Activated B cell treated with CpG ODN at 0.5 μM for 24 hours (primary cell): Measurements from ENCODE around the gene CPOX. TPM values are rescaled to one million over a fixed set of nuclear protein-coding genes. Genes with fewer than 3 reads are reported as not detected.
A peak's percentile ranks its signal among the peaks of the same experiment; 100 is the strongest.

ENCODE experiments used
- ATAC-seq: fragments of 200-7000 bp; cut with Tn5 transposase; one replicate; pipeline ENCODE4 v1.10.0; 2021; ENCODE audit warnings: low read depth, mild to moderate bottlenecking, moderate library complexity
- CTCF ChIA-PET: fragments of 350-600 bp; sonication (Branson Sonifier 250); formaldehyde crosslinking; loops from one replicate; lab custom pipeline; 2021; ENCODE audit warnings: antibody characterized with exemption; lab: Charles Lee
- POLR2A ChIA-PET: fragments of 350-600 bp; sonication (Branson Sonifier 250); formaldehyde crosslinking; loops from one replicate; lab custom pipeline; 2021; ENCODE audit warnings: antibody characterized with exemption; lab: Charles Lee
- DNase-seq: peaks from one replicate; pipeline ENCODE4 v3.0.0; 2022
- H3K27ac Mint-ChIP-seq: one replicate; pipeline ENCODE4 v1.8.0; 2020; ENCODE audit warnings: mixed read lengths
- H3K27me3 Mint-ChIP-seq: one replicate; pipeline ENCODE4 v1.8.0; 2021; ENCODE audit warnings: mixed read lengths
- H3K36me3 Mint-ChIP-seq: one replicate; pipeline ENCODE4 v1.8.0; 2021; ENCODE audit warnings: low read depth, mixed read lengths
- H3K4me1 Mint-ChIP-seq: one replicate; pipeline ENCODE4 v1.8.0; 2021; ENCODE audit warnings: mixed read lengths
- H3K4me3 Mint-ChIP-seq: one replicate; pipeline ENCODE4 v1.8.0; 2020; ENCODE audit warnings: mild to moderate bottlenecking, mixed read lengths
- H3K9me3 Mint-ChIP-seq: one replicate; pipeline ENCODE4 v1.8.0; 2020; ENCODE audit warnings: mixed read lengths
- CTCF ChIP-seq: fragments of 200-600 bp; IDR thresholded peaks from one replicate; pipeline ENCODE4 v1.8.0; 2022; ENCODE audit warnings: antibody characterized with exemption, mild to moderate bottlenecking
- intact Hi-C: fragments of 100-400 bp; cut with micrococcal nuclease; formaldehyde crosslinking; loops from one replicate; pipeline ENCODE4 v1.15.1; 2024
- total RNA-seq: library from RNA; stranded (reverse); gene quantifications from 2 replicates; pipeline ENCODE4 v1.2.3, GENCODE V29; 2022

CPOX gene
- total RNA-seq, 1 donor from 2014 or later: 17.5 TPM

- CTCF ChIA-PET: interaction anchor here (1.0 kb wide), 1 partner anchor 15 kb away, joined by 4 read pairs; no protein-coding TSS in a partner anchor
- no peaks in the 10 kb centered on the region for H3K9me3 Mint-ChIP-seq
- ATAC-seq: peak; percentile 40
- no peak for TF ChIP-seq CTCF
- intact Hi-C loops: loop anchor here (1.0 to 5.0 kb wide), 5 partner anchors 16 to 534 kb away; partner anchors contain the start of gene CLDND1
- peak overlapping the region; percentile 74 for H3K27ac Mint-ChIP-seq
- peaks cover 6% of the 10 kb centered on the region for H3K4me1 Mint-ChIP-seq
- peak overlapping the region; percentile 21 for H3K4me3 Mint-ChIP-seq
- POLR2A ChIA-PET: interaction anchor here (1.0 to 1.7 kb wide), 3 partner anchors 16 to 37 kb away, joined by 3 to 6 read pairs (median 4); no protein-coding TSS in a partner anchor
- no peak for DNase-seq
- peaks cover 22% of the 10 kb centered on the region for H3K36me3 Mint-ChIP-seq
- no peaks in the 10 kb centered on the region for H3K27me3 Mint-ChIP-seq
Measured at GRCh38 chr3:98573181-98573728, 20.2 kb downstream of the CPOX start.

- Mint-ChIP-seq H3K27ac (no peak overlapping the region), H3K9me3 (no peaks in the 10 kb centered on the region), H3K27me3 (no peaks in the 10 kb centered on the region), H3K4me3 (no peak overlapping the region), H3K4me1 (peaks cover 27% of the 10 kb centered on the region), H3K36me3 (no peaks in the 10 kb centered on the region)
- TF ChIP-seq CTCF: no peak
- intact Hi-C loops: no loop called here
- DNase-seq (no peak), ATAC-seq (no peak)
- CTCF ChIA-PET: no interaction called here
- POLR2A ChIA-PET: no interaction called here
Measured at GRCh38 chr3:98568402-98568801, 25.0 kb downstream of the CPOX start.

GRCh38 chr3:98567666-98568270, 25.6 kb downstream of the CPOX start:
- no peaks in the 10 kb centered on the region for H3K27me3 Mint-ChIP-seq
- H3K9me3 Mint-ChIP-seq: no peaks in the 10 kb centered on the region
- CTCF ChIA-PET: no interaction called here
- peaks cover 28% of the 10 kb centered on the region for H3K4me1 Mint-ChIP-seq
- no peak overlapping the region for H3K27ac Mint-ChIP-seq
- POLR2A ChIA-PET: no interaction called here
- no peaks in the 10 kb centered on the region for H3K36me3 Mint-ChIP-seq
- ATAC-seq (no peak), DNase-seq (no peak)
- no peak overlapping the region for H3K4me3 Mint-ChIP-seq
- TF ChIP-seq CTCF: no peak
- intact Hi-C loops: no loop called here

GRCh38 chr3:98565843-98566242, 27.6 kb downstream of the CPOX start:
- Mint-ChIP-seq H3K4me1 (peaks cover 39% of the 10 kb centered on the region), H3K9me3 (no peaks in the 10 kb centered on the region)
- CTCF ChIA-PET: interaction anchor here (0.7 kb wide), 1 partner anchor 43 kb away, joined by 3 read pairs; the partner anchor contains the start of gene CLDND1

More at GRCh38 chr3:98565843-98566242, 27.6 kb downstream of the CPOX start:
- POLR2A ChIA-PET: interaction anchor here (1.0 kb wide), 1 partner anchor 43 kb away, joined by 4 read pairs; the partner anchor contains the start of gene CLDND1
- no peaks in the 10 kb centered on the region for H3K27me3 Mint-ChIP-seq
- no peak for TF ChIP-seq CTCF
- no peak overlapping the region for H3K4me3 Mint-ChIP-seq
- intact Hi-C loops: no loop called here
- H3K27ac Mint-ChIP-seq: no peak overlapping the region
- no peaks in the 10 kb centered on the region for H3K36me3 Mint-ChIP-seq
- DNase-seq (no peak), ATAC-seq (no peak)
